HFFc6 (cell line): ENCODE measurements around the gene SLC22A16. TPM values are rescaled to one million over a fixed set of nuclear protein-coding genes. Genes with fewer than 3 reads are reported as not detected.
"Not testable (repeated sequence)": the region's sequence is repeated elsewhere in the genome, so short reads cannot be mapped to it uniquely, and the experiment has no call there.

Experiments
- DNase-seq: peaks from one replicate; pipeline ENCODE4 v3.0.0-alpha.2; 2018
- H3K27ac Mint-ChIP-seq: 2 replicates; pipeline ENCODE4 v1.8.0; 2020; ENCODE audit warnings: mild to moderate bottlenecking, mixed read lengths
- H3K27me3 Mint-ChIP-seq: 2 replicates; pipeline ENCODE4 v1.8.0; 2021; ENCODE audit warnings: mild to moderate bottlenecking, moderate library complexity, mixed read lengths; ENCODE audit not compliant: insufficient read depth
- H3K36me3 Mint-ChIP-seq: 2 replicates; pipeline ENCODE4 v1.8.0; 2021; ENCODE audit warnings: low read depth, mixed read lengths
- H3K4me1 Mint-ChIP-seq: 2 replicates; pipeline ENCODE4 v1.8.0; 2020; ENCODE audit warnings: low read depth, mixed read lengths
- H3K4me3 Mint-ChIP-seq: 2 replicates; pipeline ENCODE4 v1.8.0; 2020; ENCODE audit warnings: mild to moderate bottlenecking, moderate library complexity, mixed read lengths
- H3K9me3 Mint-ChIP-seq: 2 replicates; pipeline ENCODE4 v1.8.0; 2020; ENCODE audit warnings: mild to moderate bottlenecking, mixed read lengths
- CTCF ChIP-seq: fragments of 200-600 bp; sonication (generic); IDR thresholded peaks from 2 replicates; pipeline ENCODE4 v1.5.0; 2021; ENCODE audit warnings: antibody characterized with exemption, mild to moderate bottlenecking
- total RNA-seq, 6 experiments: library from RNA; stranded (reverse); fragmentation: NEBNext Ultra II Directional; extraction: Animal tissue kit (Norgen Biotek cat#: 25700); gene quantifications; 2 replicates in 1 of 6; 3 replicates in 5 of 6; pipeline ENCODE4 v1.2.3, GENCODE V29; 2021

SLC22A16 gene
- total RNA-seq, 6 experiments from 2014 or later = not detected

GRCh38 chr6:110488606-110489190 is 12.3 kb upstream of the SLC22A16 start:
- no peak for TF ChIP-seq CTCF
- Mint-ChIP-seq H3K4me3 (no peak overlapping the region), H3K4me1 (peaks cover 20% of the 10 kb centered on the region), H3K27ac (no peak overlapping the region), H3K27me3 (peaks cover 15% of the 10 kb centered on the region), H3K9me3 (no peaks in the 10 kb centered on the region), H3K36me3 (no peaks in the 10 kb centered on the region)
- no peak for DNase-seq

GRCh38 chr6:110487968-110488381 is 11.6 kb upstream of the SLC22A16 start:
- H3K27ac Mint-ChIP-seq, H3K4me3 Mint-ChIP-seq, H3K9me3 Mint-ChIP-seq, H3K36me3 Mint-ChIP-seq, DNase-seq: not testable (repeated sequence)
- peaks cover 20% of the 10 kb centered on the region for H3K4me1 Mint-ChIP-seq
- H3K27me3 Mint-ChIP-seq = peaks cover 15% of the 10 kb centered on the region

GRCh38 chr6:110486756-110487155 is 10.3 kb upstream of the SLC22A16 start:
- peaks cover 14% of the 10 kb centered on the region for H3K4me1 Mint-ChIP-seq
- TF ChIP-seq CTCF = no peak
- H3K9me3 Mint-ChIP-seq = no peaks in the 10 kb centered on the region
- no peaks in the 10 kb centered on the region for H3K36me3 Mint-ChIP-seq
- peaks cover 11% of the 10 kb centered on the region for H3K27me3 Mint-ChIP-seq
- DNase-seq = no peak
- H3K4me3 Mint-ChIP-seq = no peak overlapping the region
- H3K27ac Mint-ChIP-seq = no peak overlapping the region

- no peaks in the 10 kb centered on the region for H3K36me3 Mint-ChIP-seq
- no peak for DNase-seq
- no peak overlapping the region for H3K4me3 Mint-ChIP-seq
- H3K27ac Mint-ChIP-seq = no peak overlapping the region
- TF ChIP-seq CTCF = no peak
- H3K27me3 Mint-ChIP-seq = peaks cover 9% of the 10 kb centered on the region
- H3K4me1 Mint-ChIP-seq = peaks cover 8% of the 10 kb centered on the region
- H3K9me3 Mint-ChIP-seq = no peaks in the 10 kb centered on the region
Observed at GRCh38 chr6:110485491-110485890, 9.1 kb upstream of the SLC22A16 start.

GRCh38 chr6:110484321-110484720 is 7.9 kb upstream of the SLC22A16 start:
- DNase-seq = peak; percentile 12
- Mint-ChIP-seq H3K9me3 (no peaks in the 10 kb centered on the region), H3K4me3 (no peak overlapping the region), H3K27me3 (peaks cover 3% of the 10 kb centered on the region), H3K4me1 (peaks cover 8% of the 10 kb centered on the region), H3K27ac (no peak overlapping the region), H3K36me3 (no peaks in the 10 kb centered on the region)
- TF ChIP-seq CTCF = no peak

GRCh38 chr6:110482774-110483400 is 6.5 kb upstream of the SLC22A16 start:
- no peak for DNase-seq
- H3K4me1 Mint-ChIP-seq = peaks cover 8% of the 10 kb centered on the region
- H3K4me3 Mint-ChIP-seq = no peak overlapping the region
- H3K27ac Mint-ChIP-seq = no peak overlapping the region
- peaks cover 8% of the 10 kb centered on the region for H3K27me3 Mint-ChIP-seq
- no peak for TF ChIP-seq CTCF
- no peaks in the 10 kb centered on the region for H3K36me3 Mint-ChIP-seq
- no peaks in the 10 kb centered on the region for H3K9me3 Mint-ChIP-seq
